Stimulated activated CD4-positive, alpha-beta T cell treated with anti-CD3 and anti-CD28 coated beads, Interleukin-4, amount 100 ng/mL, for 48 hours (primary cell): ENCODE results near the gene COL13A1.

Experiments used
- DNase-seq, 2 donors: peaks; one replicate each; pipeline ENCODE4 v3.0.0-alpha.2; 2020; ENCODE audit warnings: low read depth in 2 of 2

The COL13A1 gene

GRCh38 chr10:69819716-69820506, 18.2 kb downstream of the COL13A1 start:
- DNase-seq: no peak

GRCh38 chr10:69820817-69821216, 19.1 kb downstream of the COL13A1 start:
- no peak for DNase-seq

GRCh38 chr10:69825604-69826003, 23.9 kb downstream of the COL13A1 start:
- DNase-seq: no peak

GRCh38 chr10:69826094-69826493, 24.4 kb downstream of the COL13A1 start:
- no peak for DNase-seq

- DNase-seq: no peak
Measured at GRCh38 chr10:69826789-69827554, 25.3 kb downstream of the COL13A1 start.

GRCh38 chr10:69828144-69828870, 26.6 kb downstream of the COL13A1 start:
- no peak for DNase-seq

GRCh38 chr10:69829775-69830174, 28.1 kb downstream of the COL13A1 start:
- no peak for DNase-seq

- DNase-seq: no peak
Measured at GRCh38 chr10:69831231-69831855, 29.6 kb downstream of the COL13A1 start.

- no peak for DNase-seq
Measured at GRCh38 chr10:69835233-69835632, 33.5 kb downstream of the COL13A1 start.

GRCh38 chr10:69835875-69836730, 34.4 kb downstream of the COL13A1 start:
- no peak for DNase-seq

GRCh38 chr10:69836731-69837030, 35.0 kb downstream of the COL13A1 start:
- no peak for DNase-seq

- no peak for DNase-seq
Measured at GRCh38 chr10:69837261-69837660, 35.6 kb downstream of the COL13A1 start.

GRCh38 chr10:69838418-69838817, 36.7 kb downstream of the COL13A1 start:
- DNase-seq: no peak

GRCh38 chr10:69838853-69839252, 37.1 kb downstream of the COL13A1 start:
- DNase-seq: no peak

GRCh38 chr10:69839696-69840345, 38.1 kb downstream of the COL13A1 start:
- no peak for DNase-seq

GRCh38 chr10:69840773-69841172, 39.1 kb downstream of the COL13A1 start:
- no peak for DNase-seq

GRCh38 chr10:69842020-69842419, 40.3 kb downstream of the COL13A1 start:
- no peak for DNase-seq

GRCh38 chr10:69842882-69843281, 41.2 kb downstream of the COL13A1 start:
- DNase-seq: no peak

GRCh38 chr10:69843923-69844322, 42.2 kb downstream of the COL13A1 start:
- no peak for DNase-seq

GRCh38 chr10:69844698-69845097, 43.0 kb downstream of the COL13A1 start:
- DNase-seq: no peak
